ENCODE results near the gene PSMD13.
"Not testable (repeated sequence)": the region's sequence is repeated elsewhere in the genome, so short reads cannot be mapped to it uniquely, and the experiment has no call there.

The PSMD13 gene

DNA sequence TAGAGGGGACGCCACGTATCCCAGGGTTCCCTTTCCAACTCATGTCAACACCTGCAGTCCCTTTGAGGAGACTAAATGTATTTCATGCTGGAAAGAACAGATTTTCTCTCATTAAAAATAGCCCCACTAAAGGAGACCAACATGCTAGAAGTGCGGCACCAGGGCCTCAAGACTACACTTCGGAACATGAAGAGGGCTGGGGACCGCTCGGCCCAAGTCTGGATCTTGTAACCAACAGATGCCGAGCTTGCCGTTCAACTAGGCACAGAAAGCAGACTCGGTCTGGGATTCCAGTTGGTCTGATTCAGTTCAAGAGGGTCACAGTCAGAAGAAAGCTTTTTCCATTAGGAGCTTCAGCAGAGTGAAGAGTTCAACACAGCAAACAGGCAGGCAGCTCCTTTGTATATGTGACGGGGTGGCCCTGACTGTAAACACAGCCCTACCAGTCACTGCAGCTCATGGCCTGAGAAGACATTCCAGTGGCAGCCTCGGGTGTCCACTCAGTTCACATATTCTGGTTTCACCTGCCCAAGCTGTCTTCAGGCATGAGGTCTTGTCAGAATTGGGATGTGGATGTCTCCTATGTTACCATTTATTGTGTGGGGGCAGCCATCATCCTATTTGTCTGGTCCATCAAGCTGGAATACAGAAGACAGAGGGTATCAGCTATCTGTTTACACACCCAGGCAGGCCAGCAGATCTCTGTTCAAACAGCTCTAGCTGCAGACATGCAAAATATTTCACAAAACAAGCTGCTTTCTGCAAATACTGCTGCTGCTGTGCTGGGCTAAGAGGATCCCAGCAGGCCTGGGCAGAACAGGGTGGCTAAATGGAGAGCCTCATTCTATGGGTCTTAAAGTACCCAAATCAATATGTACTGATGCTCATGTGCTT is 20.4 kb upstream of the PSMD13 start:
- TF ChIP-seq ZFX (IDR thresholded peaks at IDR 0.05) (no peak), CTCF (conservative IDR thresholded peaks at IDR 0.05) (no peak)
- no peak overlapping the region for H3K27ac ChIP-seq

DNA sequence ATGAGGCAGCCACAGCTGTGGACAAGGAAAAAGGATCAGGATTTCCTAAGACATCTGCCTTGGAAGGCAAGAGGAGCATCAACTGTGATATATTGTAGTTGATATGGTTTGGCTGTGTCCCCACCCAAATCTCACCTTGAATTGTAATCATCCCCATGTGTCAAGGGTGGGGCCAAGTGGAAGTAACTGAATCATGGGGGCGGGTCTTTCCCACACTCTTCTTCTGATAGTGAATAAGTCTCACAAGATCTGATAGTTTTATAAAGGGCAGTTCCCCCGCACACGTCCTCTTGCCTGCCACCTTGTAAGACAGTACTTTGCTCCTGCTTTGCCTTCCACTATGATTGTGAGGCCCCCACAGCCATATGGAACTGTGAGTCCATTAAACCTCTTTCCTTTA is 19.1 kb upstream of the PSMD13 start:
- TF ChIP-seq CTCF (conservative IDR thresholded peaks at IDR 0.05) (no peak), ZFX (IDR thresholded peaks at IDR 0.05) (no peak)

GRCh38 chr11:218815-219593 is 17.8 kb upstream of the PSMD13 start:
- TF ChIP-seq ZFX (IDR thresholded peaks at IDR 0.05) (no peak), CTCF (conservative IDR thresholded peaks at IDR 0.05) (no peak)
- H3K27ac ChIP-seq = no peak overlapping the region

More for the DNA sequence above, 19.1 kb upstream of the PSMD13 start:
- no peak overlapping the region for H3K27ac ChIP-seq

DNA sequence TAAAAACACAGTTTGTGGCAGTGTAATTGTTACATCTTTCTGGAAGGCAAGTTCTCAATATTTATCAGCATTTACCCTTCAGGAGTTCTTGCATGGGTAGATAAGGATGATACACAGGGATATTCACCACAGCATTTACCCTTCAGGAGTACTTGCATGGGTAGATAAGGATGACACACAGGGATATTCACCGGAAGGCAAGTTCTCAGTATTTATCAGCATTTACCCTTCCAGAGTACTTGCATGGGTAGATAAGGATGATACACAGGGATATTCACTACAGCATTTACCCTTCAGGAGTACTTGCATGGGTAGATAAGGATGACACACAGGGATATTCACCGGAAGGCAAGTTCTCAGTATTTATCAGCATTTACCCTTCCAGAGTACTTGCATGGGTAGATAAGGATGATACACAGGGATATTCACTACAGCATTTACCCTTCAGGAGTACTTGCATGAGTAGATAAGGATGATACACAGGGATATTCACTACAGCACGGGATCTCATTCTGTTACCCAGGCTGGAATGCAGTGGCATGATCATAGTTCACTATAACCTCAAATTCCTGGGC is 16.0 kb upstream of the PSMD13 start:
- not testable (repeated sequence) for H3K27ac ChIP-seq

GRCh38 chr11:221539-221938 is 15.2 kb upstream of the PSMD13 start:
- no peak overlapping the region for H3K27ac ChIP-seq
- TF ChIP-seq CTCF (conservative IDR thresholded peaks at IDR 0.05) = no peak
- no peak for TF ChIP-seq ZFX (IDR thresholded peaks at IDR 0.05)

DNA sequence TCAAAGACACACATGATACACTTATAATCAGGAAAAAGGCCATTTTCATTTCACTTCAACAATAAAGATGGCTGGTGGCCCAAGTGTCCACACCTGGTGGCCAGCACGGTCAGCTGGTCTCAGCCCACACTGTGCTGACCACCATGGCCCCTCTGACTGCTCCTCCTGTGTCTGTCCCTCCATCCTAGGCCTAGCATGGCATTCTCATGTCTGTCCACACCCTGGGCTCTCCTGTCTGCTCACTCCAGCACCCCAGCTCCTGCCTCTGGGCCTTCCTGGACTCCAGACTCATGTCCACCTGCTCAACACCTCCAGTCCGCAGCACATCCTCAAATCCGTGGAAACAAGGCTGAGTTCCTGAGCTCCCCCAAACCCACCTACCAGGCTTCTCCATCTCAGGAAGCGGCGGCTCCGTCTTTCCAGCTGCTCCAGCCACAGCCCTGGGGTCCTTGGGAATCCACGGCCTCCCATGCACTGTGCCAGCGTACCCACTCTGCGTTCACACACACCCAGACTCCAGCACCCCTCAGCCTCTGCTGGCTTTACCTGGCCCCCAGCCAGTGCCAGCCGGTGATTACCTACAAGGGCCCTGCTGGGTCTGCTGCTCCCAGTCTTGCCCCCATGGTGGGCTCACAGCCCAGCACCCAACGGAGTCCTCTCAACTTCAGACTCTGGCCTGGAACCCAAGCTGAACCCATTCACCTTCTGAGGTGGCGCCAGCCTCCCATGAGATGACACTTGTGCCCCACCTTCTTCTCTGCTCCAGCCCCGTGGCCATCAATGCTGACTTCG is 14.6 kb upstream of the PSMD13 start:
- TF ChIP-seq ZFX (IDR thresholded peaks at IDR 0.05) (no peak), CTCF (conservative IDR thresholded peaks at IDR 0.05) (no peak)
- no peak overlapping the region for H3K27ac ChIP-seq

DNA sequence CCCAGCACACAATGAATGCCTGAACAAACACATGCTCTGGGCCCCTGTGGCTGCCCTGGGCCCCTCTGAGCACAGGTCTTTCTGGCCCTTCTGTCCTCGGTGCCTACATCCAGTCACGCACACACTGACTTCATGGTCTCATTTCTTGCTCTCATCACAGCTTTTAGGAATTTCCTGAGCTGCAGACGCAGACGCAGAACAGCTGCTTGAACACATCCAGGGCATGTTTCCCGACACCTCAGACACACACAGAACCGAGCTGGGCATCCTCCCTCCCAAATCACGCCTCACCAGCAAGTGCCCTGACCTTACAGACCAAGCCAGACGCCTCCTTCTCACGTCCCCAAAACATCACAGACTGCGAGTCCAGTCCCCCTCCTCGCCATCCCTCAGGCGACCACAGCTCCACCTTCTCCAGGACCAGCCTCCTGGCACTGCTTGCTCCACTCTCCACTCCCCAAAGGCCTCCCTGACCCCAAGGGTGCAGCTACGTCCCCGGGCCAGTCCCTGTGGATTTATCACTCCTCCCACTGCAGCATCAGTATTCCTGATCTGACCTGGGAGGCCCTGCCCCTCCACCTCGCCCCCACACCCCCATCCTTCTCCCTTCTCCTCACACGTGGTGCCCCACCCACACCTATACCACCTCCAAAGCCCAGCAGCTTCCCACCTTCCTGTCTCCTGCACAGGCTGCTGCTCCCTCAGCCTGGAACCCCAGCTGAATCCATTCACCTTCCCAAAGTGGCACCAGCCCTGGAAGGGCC is 13.6 kb upstream of the PSMD13 start:
- TF ChIP-seq CTCF (conservative IDR thresholded peaks at IDR 0.05) = no peak
- no peak for TF ChIP-seq ZFX (IDR thresholded peaks at IDR 0.05)
- H3K27ac ChIP-seq = no peak overlapping the region

Data from C4-2B (cell line).